PC-3 (cell line): ENCODE measurements around the gene GNB1. TPM values are rescaled to one million over a fixed set of nuclear protein-coding genes. Genes with fewer than 3 reads are reported as not detected.

Source experiments
- ATAC-seq: fragments of 200-7000 bp; cut with Tn5 transposase; 2 replicates; pipeline ENCODE4 v1.9.1; 2020; ENCODE audit warnings: mild to moderate bottlenecking, moderate library complexity
- BruUV-seq: library from RNA; stranded (reverse); fragments of 400-500 nt; replicated peaks from 2 replicates; lab custom pipeline; 2021; lab: Mats Ljungman, UMichigan
- CTCF ChIA-PET: fragments of 300-600 bp; sonication (Branson Sonifier 250); formaldehyde crosslinking; loops from one replicate; lab custom pipeline; 2022; ENCODE audit warnings: antibody characterized with exemption; lab: Charles Lee
- POLR2A ChIA-PET: fragments of 300-600 bp; sonication (Branson Sonifier 250); formaldehyde crosslinking; loops from one replicate; lab custom pipeline; 2022; ENCODE audit warnings: antibody characterized with exemption; ENCODE audit not compliant: unreplicated experiment; lab: Charles Lee
- DNase-seq: peaks from one replicate; pipeline ENCODE4 v3.0.0-alpha.2; 2015
- H2AFZ ChIP-seq: fragments of 300-600 bp; sonication (generic); 2 replicates; pipeline ENCODE4 v1.6.0; 2016; ENCODE audit warnings: antibody characterized with exemption, low read length
- H3F3A ChIP-seq: fragments of 300-600 bp; sonication (generic); one replicate; pipeline ENCODE4 v1.6.0; 2017; ENCODE audit warnings: antibody characterized with exemption, low read length, control low read depth, mild to moderate bottlenecking; ENCODE audit not compliant: unreplicated experiment
- H3K27ac ChIP-seq: fragments of 300-600 bp; sonication (generic); 2 replicates; pipeline ENCODE4 v1.5.1; 2016; ENCODE audit warnings: mild to moderate bottlenecking, low read length
- H3K27me3 ChIP-seq: fragments of 300-600 bp; sonication (generic); 2 replicates; pipeline ENCODE4 v1.6.1; 2016; ENCODE audit warnings: low read length, mixed read lengths
- H3K36me3 ChIP-seq: fragments of 300-600 bp; sonication (generic); 2 replicates; pipeline ENCODE4 v1.6.1; 2016; ENCODE audit warnings: low read depth, mixed run types, low read length, mixed read lengths
- H3K4me1 ChIP-seq: fragments of 300-600 bp; sonication (generic); 2 replicates; pipeline ENCODE4 v1.5.1; 2016; ENCODE audit warnings: low read length; ENCODE audit not compliant: insufficient read depth
- H3K4me2 ChIP-seq: fragments of 300-600 bp; sonication (generic); 2 replicates; pipeline ENCODE4 v1.6.0; 2016; ENCODE audit warnings: low read length
- H3K4me3 ChIP-seq: fragments of 300-600 bp; sonication (generic); 2 replicates; pipeline ENCODE4 v1.5.1; 2016; ENCODE audit warnings: mild to moderate bottlenecking, low read length, mixed read lengths
- H3K79me2 ChIP-seq: fragments of 300-600 bp; sonication (generic); 2 replicates; pipeline ENCODE4 v1.6.1; 2017; ENCODE audit warnings: low read length, mixed read lengths
- H3K9ac ChIP-seq: fragments of 300-600 bp; sonication (generic); 2 replicates; pipeline ENCODE4 v1.6.0; 2016; ENCODE audit warnings: mild to moderate bottlenecking, low read length
- H3K9me2 ChIP-seq: fragments of 300-600 bp; sonication (generic); replicated peaks from 2 replicates; pipeline ENCODE4 v1.6.1; 2016; ENCODE audit warnings: mixed run types, low read length, mixed read lengths
- H3K9me3 ChIP-seq: fragments of 300-600 bp; sonication (generic); 2 replicates; pipeline ENCODE4 v1.6.1; 2016; ENCODE audit warnings: low read length, mixed read lengths
- H4K20me1 ChIP-seq: fragments of 300-600 bp; sonication (generic); 2 replicates; pipeline ENCODE4 v1.6.1; 2016; ENCODE audit warnings: low read length, mixed read lengths
- CTCF ChIP-seq: fragments of 300-600 bp; sonication (generic); conservative IDR thresholded peaks from 2 replicates; pipeline ENCODE4 v1.5.1; 2017; ENCODE audit warnings: antibody characterized with exemption, low read depth, mild to moderate bottlenecking, low read length
- EZH2 ChIP-seq: fragments of 300-600 bp; sonication (generic); IDR thresholded peaks from one replicate; pipeline ENCODE4 v1.6.1; 2017; ENCODE audit warnings: antibody characterized with exemption, mild to moderate bottlenecking, low read length; ENCODE audit not compliant: unreplicated experiment
- EZH2phosphoT487 ChIP-seq: fragments of 300-600 bp; sonication (generic); IDR thresholded peaks from 2 replicates; pipeline ENCODE4 v1.6.1; 2018; ENCODE audit warnings: mild to moderate bottlenecking, antibody characterized with exemption, low read length, borderline replicate concordance
- intact Hi-C: fragments of 100-400 bp; cut with micrococcal nuclease; formaldehyde crosslinking; loops from 2 replicates; pipeline ENCODE4 v1.9.0; 2023
- total RNA-seq: library from RNA; depleted of rRNA; stranded (reverse); fragments of >200 nt; gene quantifications from 2 replicates; pipeline ENCODE4 v1.2.3, GENCODE V29; 2014

The GNB1 gene
- total RNA-seq, 1 experiment from 2014 or later = 125 TPM

- TF ChIP-seq EZH2phosphoT487 (no peak), EZH2 (no peak), CTCF (no peak)
These were observed 54.8 kb downstream of the GNB1 start for GRCh38 chr1:1836119-1836518.

GRCh38 chr1:1835546-1835945 is 55.3 kb downstream of the GNB1 start:
- CTCF ChIA-PET = no interaction called here
- H3K36me3 ChIP-seq = peaks cover 58% of the 10 kb centered on the region; the same call in 1 of the 2 replicates
- BruUV-seq = no TSS peak
- no peaks in the 10 kb centered on the region for H3K9me3 ChIP-seq
- intact Hi-C loops = no loop called here
- H3K27ac ChIP-seq = no peak overlapping the region
- no peaks in the 10 kb centered on the region for H3K9me2 ChIP-seq
- no peak overlapping the region for H3K4me3 ChIP-seq
- peaks cover 81% of the 10 kb centered on the region for H3K79me2 ChIP-seq
- H3K4me2 ChIP-seq = no peak overlapping the region
- H4K20me1 ChIP-seq = peaks cover 42% of the 10 kb centered on the region
- H3K9ac ChIP-seq = no peak overlapping the region
- POLR2A ChIA-PET = no interaction called here
- no peaks in the 10 kb centered on the region for H3K27me3 ChIP-seq
- no peaks in the 10 kb centered on the region for H3K4me1 ChIP-seq
- ATAC-seq (no peak), DNase-seq (no peak)
- no peak for TF ChIP-seq EZH2phosphoT487
- no peak for TF ChIP-seq EZH2
- TF ChIP-seq CTCF = no peak
- H3F3A ChIP-seq = no peaks in the 10 kb centered on the region
- no peak overlapping the region for H2AFZ ChIP-seq

More at GRCh38 chr1:1836119-1836518, 54.8 kb downstream of the GNB1 start:
- no peaks in the 10 kb centered on the region for H3K4me1 ChIP-seq
- ATAC-seq = no peak
- no peak overlapping the region for H3K27ac ChIP-seq
- H3K79me2 ChIP-seq = peaks cover 83% of the 10 kb centered on the region
- ChIA-PET CTCF (no interaction called here), POLR2A (interaction anchor here (0.6 kb wide), 1 partner anchor 13 kb away, joined by 3 read pairs; no protein-coding TSS in a partner anchor)
- H3K4me2 ChIP-seq = no peak overlapping the region
- no peak for DNase-seq
- no peaks in the 10 kb centered on the region for H3K27me3 ChIP-seq
- no peaks in the 10 kb centered on the region for H3F3A ChIP-seq
- no peaks in the 10 kb centered on the region for H3K9me3 ChIP-seq
- intact Hi-C loops = no loop called here
- peaks cover 45% of the 10 kb centered on the region for H4K20me1 ChIP-seq
- no peak overlapping the region for H3K4me3 ChIP-seq
- no peak overlapping the region for H3K9ac ChIP-seq
- H2AFZ ChIP-seq = no peak overlapping the region
- peaks cover 55% of the 10 kb centered on the region; the same call in 1 of the 2 replicates for H3K36me3 ChIP-seq
- H3K9me2 ChIP-seq = no peaks in the 10 kb centered on the region
- BruUV-seq = no TSS peak

- no peaks in the 10 kb centered on the region for H3K9me3 ChIP-seq
- no peak overlapping the region for H3K4me2 ChIP-seq
- no TSS peak for BruUV-seq
- DNase-seq (no peak), ATAC-seq (no peak)
- intact Hi-C loops = no loop called here
- TF ChIP-seq CTCF = no peak
- no peak for TF ChIP-seq EZH2phosphoT487
- TF ChIP-seq EZH2 = no peak
- H2AFZ ChIP-seq = no peak overlapping the region
- peaks cover 31% of the 10 kb centered on the region for H4K20me1 ChIP-seq
- no peaks in the 10 kb centered on the region for H3K4me1 ChIP-seq
- H3K9ac ChIP-seq = no peak overlapping the region
- H3K79me2 ChIP-seq = peaks cover 75% of the 10 kb centered on the region
- H3F3A ChIP-seq = no peaks in the 10 kb centered on the region
- no peak overlapping the region for H3K4me3 ChIP-seq
- no peaks in the 10 kb centered on the region for H3K9me2 ChIP-seq
- H3K36me3 ChIP-seq = peaks cover 61% of the 10 kb centered on the region
- POLR2A ChIA-PET = no interaction called here
- no peak overlapping the region for H3K27ac ChIP-seq
- CTCF ChIA-PET = no interaction called here
- H3K27me3 ChIP-seq = no peaks in the 10 kb centered on the region
These were observed 57.0 kb downstream of the GNB1 start for GRCh38 chr1:1833916-1834325.
